Mucosa of gallbladder (tissue), 1 donor: ENCODE measurements around the gene NBAS. TPM values are rescaled to one million over a fixed set of nuclear protein-coding genes. Genes with fewer than 3 reads are reported as not detected.
"Not testable (repeated sequence)": the region's sequence is repeated elsewhere in the genome, so short reads cannot be mapped to it uniquely, and the experiment has no call there.

Experiments
- DNase-seq: peaks from one replicate; pipeline ENCODE4 v3.0.0-alpha.2; 2020; ENCODE audit warnings: low spot score
- total RNA-seq: library from RNA; stranded (reverse); gene quantifications from one replicate; pipeline ENCODE4 v1.2.1, GENCODE V29; 2021
- donor health status: DM: no; HTN: no; CAD: no.

Gene NBAS
- total RNA-seq, 1 donor from 2014 or later, result 52.7 TPM

DNA sequence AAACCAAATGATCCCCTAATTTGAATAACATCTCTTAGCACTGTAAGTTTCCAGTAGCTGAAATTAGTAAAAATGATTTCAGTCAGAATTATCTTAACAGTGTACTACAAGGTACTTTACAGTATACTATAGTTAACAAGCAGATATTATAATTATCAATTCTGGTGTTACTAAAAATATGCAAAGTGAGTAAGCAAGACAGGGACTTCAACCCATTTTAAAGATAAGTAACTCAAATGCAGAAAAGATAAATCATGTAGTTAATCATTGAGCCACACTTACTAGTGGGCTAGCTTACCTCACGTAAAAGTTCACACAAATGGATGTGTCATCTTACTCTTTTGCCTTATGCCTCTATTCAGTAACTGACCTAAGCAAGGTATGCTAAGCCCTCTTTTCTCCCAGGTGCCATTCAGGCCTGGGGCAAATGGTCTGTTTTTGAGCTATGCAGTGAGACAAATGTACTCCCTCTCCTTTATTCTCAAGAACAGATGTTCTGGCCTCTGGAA lies 101.0 kb downstream of the NBAS start:
- DNase-seq, result no peak

DNA sequence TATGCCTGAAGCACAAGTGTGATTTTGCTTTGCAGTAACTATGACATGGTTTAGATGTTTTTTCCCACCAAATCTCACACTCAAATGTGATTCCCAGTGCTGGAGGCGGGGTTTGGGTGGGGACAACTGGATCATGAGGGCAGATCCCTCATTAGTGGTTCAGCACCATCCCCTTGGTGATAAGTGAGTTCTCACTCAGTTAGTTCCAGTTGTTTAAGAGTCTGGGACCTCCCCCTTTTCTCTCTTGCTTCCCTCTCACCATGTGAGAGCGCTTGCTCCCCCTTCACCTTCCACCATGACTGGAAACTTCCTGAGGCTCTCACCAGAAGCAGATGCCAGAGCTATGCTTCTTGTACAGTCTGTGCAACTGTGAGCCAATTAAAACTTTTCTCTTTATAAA lies 102.9 kb downstream of the NBAS start:
- DNase-seq, result no peak

DNA sequence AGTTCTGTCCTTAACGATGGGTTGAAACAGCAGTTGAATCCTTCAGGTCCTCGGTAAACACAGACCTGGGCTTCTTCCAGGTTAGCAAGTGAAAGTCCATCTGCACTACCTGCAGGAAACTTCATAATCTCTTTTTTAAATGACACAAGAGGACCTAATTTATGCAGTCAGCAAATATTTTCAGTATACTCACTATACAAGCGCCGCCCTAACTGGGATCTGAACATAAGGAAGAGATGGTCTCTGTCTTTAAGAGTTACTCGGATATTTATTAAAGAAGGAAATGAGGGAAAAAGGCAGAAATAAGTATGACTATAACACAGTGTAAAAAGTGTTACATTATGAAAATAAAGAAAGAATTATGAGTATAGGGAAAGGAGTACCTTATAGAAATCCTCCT lies 103.3 kb downstream of the NBAS start:
- DNase-seq, result no peak

DNA sequence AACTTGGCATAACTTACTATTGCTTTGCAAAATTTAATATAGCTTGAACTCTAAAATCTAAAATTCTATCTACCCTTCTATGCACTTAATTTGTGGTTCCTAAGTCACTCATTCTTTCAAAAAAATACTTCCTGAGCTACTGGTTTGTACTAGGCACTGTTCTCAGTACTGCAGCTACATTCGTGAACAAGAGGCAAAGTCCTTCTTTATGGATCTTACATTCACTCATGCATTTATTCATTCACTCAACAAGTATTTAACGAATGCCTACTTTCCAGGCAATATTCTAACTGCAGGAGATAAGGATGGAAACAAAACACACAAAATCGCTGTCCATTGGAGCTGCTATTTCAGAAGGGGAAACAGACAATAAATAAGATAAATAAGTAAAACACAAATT lies 104.8 kb downstream of the NBAS start:
- no peak for DNase-seq

DNA sequence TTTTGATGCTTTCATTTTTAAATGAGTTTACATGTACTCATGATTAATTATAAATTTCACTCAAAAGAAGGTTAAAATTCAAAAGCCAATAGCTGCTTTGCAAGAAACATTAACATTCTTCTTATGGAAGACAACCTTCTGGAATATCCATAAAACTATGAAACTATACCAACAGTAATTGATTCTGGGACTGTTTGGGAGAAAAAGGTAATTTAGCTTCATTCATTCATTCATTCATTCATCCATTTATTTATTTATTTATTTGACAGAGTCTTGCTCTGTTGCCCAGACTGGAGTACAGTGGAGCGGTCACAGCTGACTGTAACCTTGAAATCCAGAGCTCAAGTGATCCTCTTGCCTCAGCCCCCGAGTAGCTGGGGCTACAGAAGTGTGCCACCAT lies 110.3 kb downstream of the NBAS start:
- DNase-seq, result no peak

DNA sequence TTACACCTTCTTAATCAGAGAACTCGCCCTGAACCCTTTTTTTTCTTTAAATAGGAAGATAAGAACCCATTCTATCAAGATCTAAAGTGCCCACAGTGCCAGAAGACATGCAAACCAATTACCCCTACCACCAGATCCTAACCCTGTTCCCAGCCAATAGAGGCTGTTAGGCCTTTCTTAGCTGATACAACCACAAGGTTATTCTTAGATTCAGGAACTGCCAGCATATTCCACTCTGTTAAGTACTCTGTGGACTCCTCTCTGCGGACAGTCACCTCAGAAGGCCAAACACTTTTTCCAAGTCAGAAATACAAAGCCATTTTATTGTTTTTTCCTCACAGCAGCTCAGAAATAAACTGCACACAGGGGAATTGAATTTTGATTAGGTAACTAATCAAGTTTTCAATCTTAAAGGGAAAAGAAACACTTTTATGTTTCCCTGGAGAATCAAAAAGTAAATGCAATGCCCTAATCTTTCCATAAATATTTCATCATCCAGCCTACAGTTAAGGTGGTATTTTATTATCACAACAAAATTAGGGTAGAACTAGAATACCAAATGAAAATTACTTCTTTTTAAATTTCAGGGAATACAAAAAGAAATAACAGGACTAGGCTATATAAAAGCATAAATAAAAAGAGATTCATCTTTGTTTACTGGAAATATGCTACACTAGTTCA lies 111.4 kb downstream of the NBAS start:
- no peak for DNase-seq

DNA sequence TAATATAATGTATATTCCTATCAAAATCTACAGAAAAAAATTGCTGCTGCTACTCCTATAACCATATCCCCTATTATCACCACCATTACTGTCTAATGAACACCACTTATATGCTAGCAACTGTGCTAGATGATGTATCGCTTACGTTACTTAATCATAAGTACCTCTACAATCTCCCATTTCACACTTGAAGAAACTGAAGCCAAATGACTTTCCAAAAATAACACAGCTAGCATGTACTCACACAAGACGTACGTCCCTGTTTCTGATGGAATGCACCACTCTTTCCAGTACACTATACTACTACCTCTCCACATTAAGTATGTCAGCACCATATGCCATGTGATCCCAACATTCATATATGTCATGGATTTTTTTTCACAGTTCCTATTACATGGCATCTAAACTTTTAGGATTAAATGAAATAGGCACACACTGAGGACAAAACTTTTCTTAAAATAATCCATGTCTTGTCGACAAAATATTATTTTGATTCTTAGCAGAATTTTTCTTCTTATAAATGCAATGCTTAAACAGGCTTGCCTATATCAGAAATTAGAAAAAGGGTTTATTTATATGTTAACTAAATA lies 112.8 kb downstream of the NBAS start:
- no peak for DNase-seq

DNA sequence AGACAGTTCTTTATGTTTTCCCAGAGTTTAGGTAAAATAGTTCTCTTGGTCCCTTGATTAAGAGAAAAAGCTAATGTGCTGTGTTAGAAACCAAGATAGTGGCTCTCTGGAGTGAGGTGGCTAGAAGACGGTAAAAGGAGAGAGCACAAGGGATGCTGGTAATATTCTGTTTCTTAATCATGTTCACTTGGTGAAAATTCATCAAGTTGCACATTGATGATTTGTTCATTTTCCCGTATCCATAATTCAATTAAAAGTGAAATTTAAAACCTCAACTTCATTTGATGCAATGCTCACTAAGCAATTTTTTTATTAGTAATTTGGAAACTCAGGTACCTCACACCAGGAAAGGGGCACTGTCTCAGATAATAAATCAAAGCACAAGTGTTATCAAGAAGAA lies 113.8 kb downstream of the NBAS start:
- DNase-seq, result no peak

DNA sequence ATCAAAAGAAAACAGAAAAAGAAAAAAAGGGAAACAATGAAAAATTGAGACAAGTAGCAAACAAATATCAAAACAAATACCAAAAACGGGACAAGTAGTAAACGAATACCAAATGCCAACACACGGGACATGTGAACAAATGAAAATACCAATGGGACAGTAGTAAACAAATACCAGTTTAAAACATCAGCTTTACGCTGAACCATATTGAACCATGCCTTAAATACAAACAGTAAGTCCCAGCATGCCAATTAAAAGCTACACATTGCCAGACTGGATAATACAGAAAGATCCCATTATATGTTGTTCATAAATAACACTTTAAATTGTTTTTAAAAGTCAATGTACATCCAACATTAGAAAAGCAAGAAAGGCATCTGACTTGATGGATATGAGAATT lies 114.2 kb downstream of the NBAS start:
- no peak for DNase-seq

DNA sequence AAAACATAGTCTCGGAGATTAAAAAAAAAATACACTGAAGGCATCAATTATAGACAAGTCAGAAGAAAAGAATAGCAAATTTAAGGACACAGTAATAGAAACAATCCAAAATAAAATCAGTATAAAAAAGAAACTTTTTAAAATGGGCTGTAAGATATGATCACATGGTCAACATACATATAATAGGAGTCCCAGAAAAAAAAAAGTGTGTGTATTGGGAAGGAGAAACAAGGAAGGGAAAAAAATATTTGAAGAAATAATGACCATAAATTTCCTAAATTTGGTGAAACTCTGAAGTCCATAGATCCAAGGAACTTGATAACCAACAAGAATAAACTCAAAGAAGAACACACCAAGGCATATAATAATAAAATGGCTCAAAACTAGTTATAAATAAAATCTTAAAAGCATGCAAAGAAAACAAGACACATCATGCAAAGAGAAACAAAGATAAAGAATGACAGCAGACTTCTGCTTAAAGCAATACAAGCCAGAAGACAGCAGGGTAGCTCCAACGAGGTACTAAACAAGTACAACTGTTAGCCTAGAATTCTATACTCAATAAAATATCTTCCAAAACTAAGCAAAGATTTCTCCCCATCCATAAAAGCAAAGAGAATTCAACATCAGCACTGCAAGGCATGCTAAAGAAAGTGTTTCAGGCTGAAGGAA lies 115.1 kb downstream of the NBAS start:
- no peak for DNase-seq

DNA sequence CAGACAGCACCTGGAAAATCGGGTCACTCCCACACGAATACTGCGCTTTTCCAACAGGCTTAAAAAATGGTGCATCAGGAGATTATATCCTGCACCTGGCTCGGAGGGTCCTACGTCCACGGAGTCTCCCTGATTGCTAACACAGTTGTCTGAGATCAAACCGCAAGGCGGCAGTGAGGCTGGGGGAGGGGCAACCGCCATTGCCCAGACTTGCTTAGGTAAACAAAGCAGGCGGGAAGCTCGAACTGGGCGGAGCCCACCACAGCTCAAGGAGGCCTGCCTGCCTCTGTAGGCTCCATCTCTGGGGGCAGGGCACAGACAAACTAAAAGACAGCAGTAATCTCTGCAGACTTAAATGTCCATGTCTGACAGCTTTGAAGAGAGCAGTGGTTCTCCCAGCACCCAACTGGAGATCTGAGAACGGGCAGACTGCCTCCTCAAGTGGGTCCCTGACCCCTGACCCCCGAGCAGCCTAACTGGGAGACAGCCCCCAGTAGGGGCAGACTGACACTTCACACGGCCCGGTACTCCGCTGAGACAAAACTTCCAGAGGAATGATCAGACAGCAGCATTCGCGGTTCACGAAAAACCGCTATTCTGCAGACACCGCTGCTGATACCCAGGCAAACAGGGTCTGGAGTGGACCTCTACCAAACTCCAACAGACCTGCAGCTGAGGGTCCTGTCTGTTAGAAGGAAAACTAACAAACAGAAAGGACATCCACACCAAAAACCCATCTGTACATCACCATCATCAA lies 121.2 kb downstream of the NBAS start:
- not testable (repeated sequence) for DNase-seq

DNA sequence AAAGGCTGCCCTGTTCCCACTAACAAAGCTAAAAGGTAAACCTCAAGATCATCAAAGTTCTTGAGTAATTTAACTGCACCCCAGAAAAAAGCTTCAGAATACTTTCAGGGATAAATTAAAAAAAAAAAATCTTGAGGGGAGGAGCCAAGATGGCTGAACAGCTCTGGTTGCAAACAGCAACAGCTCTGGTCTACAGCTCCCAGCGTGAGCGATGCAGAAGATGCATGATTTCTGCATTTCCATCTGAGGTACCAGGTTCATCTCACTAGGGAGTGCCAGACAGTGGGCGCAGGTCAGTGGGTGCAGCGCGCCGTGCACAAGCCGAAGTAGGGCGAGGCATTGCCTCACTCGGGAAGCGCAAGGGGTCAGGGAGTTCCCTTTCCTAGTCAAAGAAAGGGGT lies 121.8 kb downstream of the NBAS start:
- not testable (repeated sequence) for DNase-seq

DNA sequence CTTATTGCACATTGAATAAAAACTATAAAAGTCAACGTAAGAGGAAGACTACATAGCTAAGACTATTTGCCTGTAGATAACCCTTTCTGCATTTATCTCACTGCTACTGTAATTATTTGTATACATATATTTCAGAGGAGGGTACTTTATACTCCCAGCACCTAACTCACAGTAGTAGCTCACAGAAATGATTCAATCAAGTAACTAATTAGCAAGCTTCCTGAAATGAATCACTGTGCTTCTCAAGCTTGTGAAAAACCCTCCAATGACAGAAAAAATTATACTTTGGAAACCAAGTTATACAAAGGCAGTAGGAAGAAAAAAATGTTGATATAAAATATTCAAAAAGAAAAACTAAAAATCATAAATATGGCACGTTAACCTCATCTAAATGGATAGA lies 124.9 kb downstream of the NBAS start:
- DNase-seq, result no peak

DNA sequence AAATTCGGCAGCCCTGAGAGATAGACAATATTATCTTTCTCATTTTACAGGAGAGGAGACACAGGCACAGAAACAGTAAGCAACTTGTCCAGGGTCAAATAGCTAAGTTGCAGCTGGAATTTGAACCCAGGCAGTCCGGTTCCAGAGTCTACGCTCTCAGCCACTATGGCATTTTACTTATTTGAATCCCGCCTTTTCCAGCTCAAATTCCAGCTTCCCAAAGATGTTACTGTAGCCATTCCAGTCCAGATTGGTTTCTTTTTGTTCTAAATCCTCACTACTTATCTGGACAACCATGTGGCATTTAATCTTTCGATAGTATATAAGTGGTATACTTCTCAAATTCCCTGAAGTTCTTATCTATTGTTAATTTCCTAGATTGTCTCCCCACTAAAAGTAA lies 125.7 kb downstream of the NBAS start:
- no peak for DNase-seq

DNA sequence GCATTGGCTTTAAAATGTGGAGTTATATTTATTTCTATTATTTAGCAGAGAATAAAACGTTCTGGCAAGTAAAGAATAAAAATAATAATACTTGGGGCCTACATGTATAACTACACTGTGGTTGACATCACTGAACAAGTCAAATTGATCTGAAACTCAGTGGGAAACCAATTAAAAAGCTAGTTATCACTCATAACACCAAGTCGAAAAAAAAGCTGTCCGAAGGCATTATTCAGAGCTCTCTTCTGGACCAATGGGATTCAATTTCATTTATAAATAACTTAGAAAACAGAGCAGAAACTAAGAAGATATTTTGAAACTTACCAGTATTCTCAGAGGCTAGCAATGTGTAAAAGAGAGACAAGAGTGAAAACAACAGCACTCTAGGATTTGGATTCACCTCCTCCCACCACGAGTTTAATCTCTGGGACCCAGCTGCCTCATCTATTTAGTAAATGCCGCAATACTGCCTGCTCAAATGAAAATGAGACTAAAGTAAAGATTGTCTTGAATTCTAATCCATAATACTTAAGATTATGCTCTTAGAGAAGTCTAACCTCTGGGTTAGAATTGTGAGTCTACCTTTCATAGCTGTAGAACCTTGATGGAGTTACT lies 128.4 kb downstream of the NBAS start:
- DNase-seq, result no peak

DNA sequence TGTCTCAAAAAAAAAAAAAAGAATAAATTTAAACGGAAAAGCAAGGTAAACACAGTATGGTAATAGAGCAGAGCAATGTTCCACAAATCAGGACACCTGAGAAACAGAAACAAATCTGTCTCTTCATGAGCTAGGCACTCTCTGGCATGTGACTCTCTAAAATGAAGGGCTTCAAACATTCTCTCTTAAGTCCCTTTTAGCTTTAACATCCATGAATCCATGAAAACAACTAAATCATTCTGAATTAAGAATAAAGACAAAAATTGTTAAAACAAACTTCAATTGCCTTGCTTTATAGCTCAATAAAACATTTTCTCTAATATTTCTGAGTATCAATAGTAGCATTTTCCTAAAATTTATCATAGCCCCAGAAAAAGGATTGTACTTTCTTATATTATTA lies 132.1 kb downstream of the NBAS start:
- DNase-seq, result no peak

DNA sequence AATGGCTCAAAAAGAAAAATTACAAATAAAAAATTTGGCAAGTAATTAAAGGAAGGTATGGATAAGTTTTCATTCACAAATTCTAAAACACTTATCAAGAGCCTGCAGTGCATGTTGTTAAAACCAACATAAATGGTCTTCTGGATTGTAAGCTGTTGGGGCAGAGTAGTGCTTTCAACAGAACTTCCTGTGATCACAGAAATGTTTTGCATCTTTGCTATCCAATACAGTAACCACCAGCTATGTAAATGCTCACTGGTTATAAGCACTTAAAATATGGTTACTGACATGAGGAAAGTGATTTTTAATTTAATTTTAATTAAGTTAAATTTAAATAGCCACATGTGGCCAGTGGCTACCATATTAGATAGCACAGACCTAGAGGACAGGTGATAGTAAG lies 133.1 kb downstream of the NBAS start:
- DNase-seq, result no peak

DNA sequence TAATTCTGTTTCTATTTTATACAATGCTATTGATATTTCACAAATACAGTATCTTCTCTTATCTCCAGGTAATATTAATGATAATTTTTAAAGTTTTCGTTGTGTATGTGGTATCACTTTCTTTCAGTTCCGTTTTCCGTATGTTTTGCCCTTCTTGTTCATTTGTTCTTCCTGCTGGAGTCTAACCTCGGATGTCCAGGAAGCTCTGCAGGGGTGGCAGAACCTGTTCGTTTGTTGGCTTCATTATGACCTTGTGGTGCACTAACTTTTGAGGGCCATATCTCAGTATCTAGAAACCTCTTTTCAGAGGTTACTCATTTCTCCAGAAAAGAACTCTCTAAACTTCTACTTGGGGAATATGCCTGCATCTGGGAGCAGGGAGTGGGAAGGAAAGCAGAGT lies 134.5 kb downstream of the NBAS start:
- DNase-seq, result no peak

DNA sequence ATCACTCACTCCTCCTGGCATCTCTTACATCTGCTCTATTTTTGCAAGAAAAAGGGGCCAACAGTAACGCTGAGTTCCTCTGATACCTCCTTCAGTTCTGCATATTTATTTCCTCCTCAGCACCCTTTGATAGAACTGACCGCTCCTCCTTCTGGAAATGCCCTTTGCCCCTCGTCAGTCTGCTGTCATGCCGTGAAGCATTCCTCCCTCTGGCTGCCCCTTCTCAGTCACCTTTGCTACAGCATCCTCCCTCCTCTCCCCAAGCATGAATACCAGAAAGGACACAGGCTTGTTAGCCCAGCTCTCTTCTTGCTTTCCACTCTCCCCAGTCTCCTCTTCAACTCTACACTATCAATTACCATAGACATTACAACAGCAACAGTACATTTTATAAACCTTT lies 135.4 kb downstream of the NBAS start:
- no peak for DNase-seq

DNA sequence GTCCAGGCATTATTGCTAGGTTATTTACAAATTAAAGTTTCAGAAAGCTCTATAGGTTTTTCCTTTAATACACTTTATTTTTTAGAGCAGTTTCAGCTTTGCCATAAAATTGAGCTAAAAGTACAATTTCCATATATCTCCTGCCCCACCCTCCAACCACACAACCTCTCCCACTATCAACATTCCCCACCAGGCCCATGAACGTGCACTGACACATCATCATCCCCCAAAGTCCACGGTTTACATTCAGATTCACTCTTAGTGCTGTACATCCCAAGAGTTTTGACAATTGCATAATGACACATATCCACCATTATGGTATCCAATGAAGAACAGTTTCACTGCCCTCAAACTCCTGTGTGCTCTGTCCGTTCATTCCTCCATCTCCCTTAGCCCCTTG lies 139.4 kb downstream of the NBAS start:
- no peak for DNase-seq

DNA sequence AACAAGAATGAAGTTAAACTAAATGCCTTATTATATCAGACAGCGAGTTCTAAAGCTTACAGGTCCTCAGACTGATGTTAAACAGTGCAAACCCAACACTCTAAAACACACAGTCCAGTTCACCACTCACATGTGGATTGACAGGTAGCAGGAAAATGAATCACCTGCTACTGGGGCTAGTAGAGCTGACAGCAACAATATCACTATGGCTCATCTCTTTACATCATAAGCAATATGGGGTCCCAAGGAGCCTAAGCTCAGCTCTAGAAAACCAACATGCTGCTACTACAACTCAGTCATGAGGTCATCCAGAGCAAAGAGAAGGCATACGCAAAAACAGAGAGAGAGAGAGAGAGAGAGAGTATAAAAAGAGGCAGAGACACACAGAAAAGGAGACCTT lies 145.4 kb downstream of the NBAS start:
- no peak for DNase-seq

DNA sequence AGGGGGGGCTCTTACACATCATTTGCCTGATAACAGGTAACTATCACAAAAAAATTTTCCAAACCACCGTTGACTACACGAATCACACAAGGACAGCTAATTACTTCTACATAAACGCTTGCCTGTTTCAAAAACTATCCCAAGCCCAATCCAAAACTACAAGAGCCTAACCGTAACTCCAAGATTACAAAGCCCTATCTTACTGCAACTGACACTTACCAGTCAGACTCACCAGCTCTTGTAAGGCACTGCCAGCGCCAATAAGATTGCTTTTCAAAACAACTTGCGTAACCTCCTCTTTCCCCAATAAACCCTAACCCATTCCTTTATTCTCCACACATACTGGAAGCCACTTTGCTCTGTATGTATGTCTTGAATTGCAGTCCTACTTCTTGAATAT lies 148.4 kb downstream of the NBAS start:
- no peak for DNase-seq
